Coronary artery (tissue), 2 donors: ENCODE results near the gene ZIC3.
A peak's percentile ranks its signal among the peaks of the same experiment; 100 is the strongest.

Source experiments
- DNase-seq: peaks from one replicate; pipeline ENCODE4 v3.0.0-alpha.2; 2017; ENCODE audit warnings: low spot score
- H3K27ac ChIP-seq, 2 donors: fragments of 200-600 bp; sonication (generic); one replicate each; pipeline ENCODE4 v1.5.1; 2016 to 2019
- H3K4me3 ChIP-seq: fragments of 200-600 bp; sonication (generic); 2 replicates; pipeline ENCODE4 v1.5.1; 2016; ENCODE audit warnings: mild to moderate bottlenecking, moderate library complexity
- CTCF ChIP-seq: fragments of 200-600 bp; sonication (generic); IDR thresholded peaks from one replicate; pipeline ENCODE4 v1.5.1; 2019; ENCODE audit warnings: antibody characterized with exemption

The ZIC3 gene

GRCh38 chrX:137565921-137566745 is at the start of gene ZIC3:
Gene ZIC3, plus strand, starts transcription at chrX:137566127. Its CDS starts 565 bp downstream, at chrX:137566692.
- DNase-seq = no peak
- no peak within 1 kb of the TSS for H3K27ac ChIP-seq
- peak within 1 kb of the TSS; percentile 77 for H3K4me3 ChIP-seq
- TF ChIP-seq CTCF = no peak

- H3K27ac ChIP-seq = no peak overlapping the region
- no peak for TF ChIP-seq CTCF
- DNase-seq = no peak
- H3K4me3 ChIP-seq = no peak overlapping the region
Observed at GRCh38 chrX:137519459-137519858, 46.5 kb upstream of the ZIC3 start.

- no peak for DNase-seq
- no peak for TF ChIP-seq CTCF
- no peak overlapping the region for H3K4me3 ChIP-seq
- no peak overlapping the region for H3K27ac ChIP-seq
Observed at GRCh38 chrX:137545711-137546651, 19.9 kb upstream of the ZIC3 start.

GRCh38 chrX:137547291-137547690 is 18.6 kb upstream of the ZIC3 start:
- no peak for TF ChIP-seq CTCF
- Histone ChIP-seq H3K27ac (no peak overlapping the region), H3K4me3 (peak overlapping the region; percentile 30)
- no peak for DNase-seq

- DNase-seq = no peak
- H3K4me3 ChIP-seq = no peak overlapping the region
- no peak for TF ChIP-seq CTCF
- H3K27ac ChIP-seq = no peak overlapping the region
Observed at GRCh38 chrX:137548261-137548660, 17.7 kb upstream of the ZIC3 start.

- Histone ChIP-seq H3K4me3 (no peak overlapping the region), H3K27ac (no peak overlapping the region)
- no peak for DNase-seq
- no peak for TF ChIP-seq CTCF
Observed at GRCh38 chrX:137549073-137549472, 16.9 kb upstream of the ZIC3 start.
